Stimulated activated CD4-positive, alpha-beta T cell treated with anti-CD3 and anti-CD28 coated beads, Interleukin-4, amount 100 ng/mL, for 4 hours (primary cell): ENCODE data around the gene TBX10.
A peak's percentile ranks its signal among the peaks of the same experiment; 100 is the strongest.
"Not testable (repeated sequence)": the region's sequence is repeated elsewhere in the genome, so short reads cannot be mapped to it uniquely, and the experiment has no call there.

Experiments used
- DNase-seq, 2 experiments: peaks; one replicate each; pipeline ENCODE4 v3.0.0-alpha.2; 2020

Gene TBX10

DNA sequence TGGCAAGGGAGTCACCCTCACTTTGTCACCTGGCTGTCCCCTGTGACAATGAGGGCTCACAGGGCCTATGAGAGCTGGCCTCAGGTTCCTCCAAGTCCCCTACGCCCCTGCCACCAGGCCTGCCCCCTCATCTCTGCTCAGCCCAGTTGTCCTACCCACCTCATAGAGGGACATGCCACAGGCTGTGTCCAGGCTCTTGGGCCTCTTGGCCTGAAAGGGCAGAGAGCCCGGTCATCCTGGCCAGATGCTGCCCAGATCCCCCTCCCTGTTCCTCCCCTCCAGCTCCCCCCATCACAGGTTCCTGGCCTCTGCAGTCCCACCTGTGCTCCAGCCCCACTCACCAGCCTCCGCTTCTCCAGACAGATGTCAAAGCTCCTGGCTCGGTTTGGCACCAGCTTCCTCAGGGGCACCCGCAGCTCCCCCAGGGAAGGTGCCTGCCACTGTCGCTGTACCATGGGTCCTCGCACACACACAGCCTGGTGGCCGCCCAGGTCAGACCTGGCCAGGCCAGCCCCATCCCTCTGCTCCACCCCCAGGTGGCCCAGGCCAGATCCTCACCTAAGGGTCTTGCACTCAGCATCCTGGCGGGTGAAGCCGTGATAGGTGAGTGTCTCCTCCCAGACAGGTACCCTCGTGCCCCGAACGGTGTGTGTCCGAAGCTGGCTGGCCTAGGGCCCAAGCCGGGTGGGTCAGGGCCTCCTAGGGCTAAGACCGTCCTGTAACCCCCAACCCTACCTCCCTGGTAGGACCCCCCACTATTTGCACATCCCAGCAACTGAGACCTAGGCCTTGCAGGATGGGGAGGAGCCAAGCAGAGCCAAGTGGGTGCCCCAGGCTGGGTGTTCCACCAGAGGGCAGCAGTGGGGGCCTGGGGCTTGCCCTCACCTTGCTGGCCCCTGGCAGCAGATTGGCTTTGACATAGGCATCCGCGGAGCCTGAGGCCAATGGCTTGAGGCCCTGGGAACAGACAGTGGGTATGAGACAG lies 24.5 kb downstream of the TBX10 start:
- DNase-seq = peak; percentile 26 to 58

DNA sequence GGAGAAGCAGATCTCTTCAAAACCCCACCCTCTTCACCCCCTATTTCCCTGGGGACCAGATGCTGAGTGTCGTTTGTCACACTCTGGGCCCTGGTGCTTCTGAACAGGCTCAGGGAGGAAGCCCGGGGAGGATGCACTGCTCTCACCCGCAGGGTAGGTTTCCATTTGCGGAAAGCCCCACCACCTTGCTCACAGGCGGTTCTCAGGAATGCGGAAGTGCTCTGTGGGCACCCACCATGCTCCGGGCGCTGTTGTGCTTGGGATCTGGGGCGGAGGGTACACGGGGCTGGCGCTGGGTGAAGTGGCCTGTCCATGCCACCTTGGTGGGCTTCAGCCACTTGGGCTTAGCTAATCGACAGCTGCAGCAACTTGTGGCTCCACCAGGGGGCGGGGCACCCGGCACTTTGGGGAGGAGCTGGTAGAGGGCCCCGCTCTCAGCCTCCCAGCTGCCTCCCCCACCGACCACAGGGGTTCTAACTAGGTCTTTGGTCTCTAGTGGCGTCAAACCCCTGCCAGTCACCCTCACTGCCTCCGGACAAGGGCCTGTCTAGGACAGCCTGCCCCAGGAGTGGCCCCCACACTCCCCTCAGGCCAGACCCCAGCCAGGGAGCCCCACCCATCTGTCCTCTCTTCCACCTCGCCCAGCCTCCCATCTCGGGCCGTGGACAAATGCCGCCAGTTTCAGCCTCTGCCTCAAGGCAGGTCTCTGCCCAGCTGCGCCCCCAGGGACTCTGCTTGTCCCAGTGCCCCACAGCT lies 25.4 kb downstream of the TBX10 start:
- peak; percentile 67 to 85 for DNase-seq

DNA sequence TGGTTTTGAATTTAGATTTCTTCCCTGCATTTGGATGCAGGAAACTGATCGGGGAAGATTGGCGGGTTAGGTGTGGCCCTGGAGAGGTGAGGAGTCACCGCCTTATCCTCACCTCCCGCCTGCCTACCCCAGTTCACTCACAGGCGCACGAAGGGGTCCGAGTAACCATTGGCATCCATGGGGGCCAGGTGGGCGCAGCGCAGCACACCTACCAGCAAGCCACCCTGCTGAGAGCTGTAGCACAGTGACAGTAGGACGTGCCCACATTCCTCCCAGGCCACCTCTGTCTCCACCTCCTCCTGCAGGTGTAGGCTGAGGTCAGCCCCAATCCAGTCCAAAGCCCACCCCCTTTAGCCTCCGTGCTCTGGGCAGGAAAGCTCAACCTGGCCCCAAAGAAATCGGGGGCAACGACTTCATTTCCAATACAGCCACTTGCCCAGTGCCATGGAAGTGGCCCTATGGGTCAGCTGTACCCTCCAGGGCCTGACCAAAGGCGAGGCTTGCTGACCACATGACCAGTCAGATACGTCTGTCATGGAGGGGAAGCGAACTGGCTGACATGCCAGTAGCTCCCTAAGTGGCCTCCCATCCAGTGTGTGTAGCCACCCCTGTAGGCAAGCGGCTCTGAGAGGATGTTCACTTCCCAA lies 26.1 kb downstream of the TBX10 start:
- no peak for DNase-seq

DNA sequence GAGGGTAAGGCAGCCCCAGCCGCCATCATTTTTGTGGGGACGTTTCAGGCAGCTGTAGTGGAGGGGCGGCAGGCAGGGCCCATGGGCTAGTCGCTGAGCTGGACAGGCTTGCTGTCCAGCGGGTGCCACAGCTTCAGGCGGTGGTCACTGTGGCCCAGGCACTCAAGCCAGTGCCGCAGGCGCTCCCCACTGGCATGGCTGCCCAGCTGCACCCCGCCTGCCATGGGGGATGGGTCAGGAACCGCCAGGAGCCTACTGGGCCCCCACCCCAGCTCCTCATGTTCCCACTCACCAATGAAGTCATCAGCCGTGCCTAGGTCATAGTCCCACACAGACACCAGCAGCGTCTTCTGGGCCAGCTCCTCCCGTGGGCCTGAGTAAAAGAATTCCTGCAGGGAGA lies 26.8 kb downstream of the TBX10 start:
- no peak for DNase-seq

DNA sequence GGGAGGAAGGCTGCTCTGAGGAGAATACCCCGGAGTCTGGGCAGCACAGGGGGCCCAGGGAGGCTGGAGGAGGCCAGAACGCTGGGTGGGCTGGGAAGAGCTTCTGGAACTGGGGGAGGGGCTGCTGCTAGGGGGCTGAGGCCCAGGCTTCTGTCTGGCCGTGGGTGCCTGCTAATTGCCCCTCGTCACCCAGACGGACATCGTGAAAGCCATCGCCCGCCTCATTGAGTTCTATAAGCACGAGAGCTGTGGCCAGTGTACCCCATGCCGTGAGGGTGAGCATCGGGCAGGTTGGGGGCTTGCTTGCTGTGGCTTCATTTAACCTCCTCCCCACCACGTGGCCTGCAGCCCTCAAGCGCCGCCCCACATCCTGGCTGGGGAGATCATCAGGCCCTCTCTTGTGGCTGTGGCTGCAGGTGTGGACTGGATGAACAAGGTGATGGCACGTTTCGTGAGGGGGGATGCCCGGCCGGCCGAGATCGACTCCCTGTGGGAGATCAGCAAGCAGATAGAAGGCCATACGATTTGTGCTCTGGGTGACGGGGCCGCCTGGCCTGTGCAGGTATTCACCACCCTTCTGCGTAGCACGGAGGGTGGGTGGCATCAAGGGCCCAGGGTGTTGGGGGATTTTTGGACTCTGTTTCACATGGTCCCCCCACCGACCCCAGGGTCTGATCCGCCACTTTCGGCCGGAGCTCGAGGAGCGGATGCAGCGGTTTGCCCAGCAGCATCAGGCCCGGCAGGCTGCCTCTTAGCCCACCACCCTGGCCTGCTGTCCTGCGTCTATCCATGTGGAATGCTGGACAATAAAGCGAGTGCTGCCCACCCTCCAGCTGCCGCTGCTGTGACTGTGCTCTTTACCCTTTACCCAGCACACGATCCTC lies 27.6 kb downstream of the TBX10 start:
- no peak for DNase-seq

DNA sequence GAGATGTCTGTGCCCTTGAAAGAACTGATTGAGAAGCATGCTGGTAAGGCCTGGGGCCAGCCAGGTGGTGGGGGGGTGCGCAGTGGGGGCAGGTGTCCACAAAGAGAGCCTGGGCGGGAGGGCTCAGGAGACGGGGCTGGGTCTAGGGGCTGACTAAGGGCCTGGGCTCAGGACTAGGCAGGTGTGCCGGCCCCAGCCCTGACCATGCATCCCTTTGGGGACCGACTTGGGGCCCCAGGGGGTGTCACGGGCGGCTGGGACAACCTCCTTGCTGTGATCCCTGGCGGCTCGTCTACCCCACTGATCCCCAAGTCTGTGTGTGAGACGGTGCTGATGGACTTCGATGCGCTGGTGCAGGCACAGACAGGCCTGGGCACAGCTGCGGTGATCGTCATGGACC lies 28.4 kb downstream of the TBX10 start:
- no peak for DNase-seq

DNA sequence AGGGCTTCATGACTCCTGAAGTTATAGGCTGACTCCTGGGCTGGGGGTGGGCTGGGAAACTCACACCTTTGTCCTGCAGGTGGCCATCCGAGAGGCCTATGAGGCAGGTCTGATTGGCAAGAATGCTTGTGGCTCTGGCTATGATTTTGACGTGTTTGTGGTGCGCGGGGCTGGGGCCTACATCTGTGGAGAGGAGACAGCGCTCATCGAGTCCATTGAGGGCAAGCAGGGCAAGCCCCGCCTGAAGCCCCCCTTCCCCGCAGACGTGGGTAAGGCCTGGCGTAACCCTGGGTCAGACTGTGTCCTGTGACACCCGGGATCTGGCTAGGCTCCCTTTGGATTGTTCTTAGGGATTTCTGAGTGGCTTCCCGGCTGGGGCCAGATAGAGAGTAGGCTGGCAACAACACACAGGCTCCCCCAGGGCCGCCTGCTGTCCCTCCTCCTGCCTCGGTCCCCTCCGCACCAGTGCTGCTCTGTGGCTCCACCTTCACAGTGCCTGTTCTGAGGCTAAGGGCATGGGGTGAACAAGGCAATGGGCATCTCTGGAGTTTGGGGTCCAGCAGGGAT lies 29.2 kb downstream of the TBX10 start:
- DNase-seq = no peak

DNA sequence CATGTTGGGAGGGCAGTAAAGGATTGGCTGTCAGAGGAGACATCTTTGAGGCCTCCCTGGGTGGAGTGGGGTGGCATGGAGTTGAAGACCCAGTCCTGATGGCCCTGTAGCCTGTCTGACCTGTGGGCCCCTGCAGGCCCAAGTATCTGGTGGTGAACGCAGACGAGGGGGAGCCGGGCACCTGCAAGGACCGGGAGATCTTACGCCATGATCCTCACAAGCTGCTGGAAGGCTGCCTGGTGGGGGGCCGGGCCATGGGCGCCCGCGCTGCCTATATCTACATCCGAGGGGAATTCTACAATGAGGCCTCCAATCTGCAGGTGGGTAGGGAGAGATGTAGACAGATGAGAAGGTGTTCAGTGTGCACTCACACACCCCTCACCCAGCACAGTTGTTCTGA lies 30.2 kb downstream of the TBX10 start:
- DNase-seq = no peak

DNA sequence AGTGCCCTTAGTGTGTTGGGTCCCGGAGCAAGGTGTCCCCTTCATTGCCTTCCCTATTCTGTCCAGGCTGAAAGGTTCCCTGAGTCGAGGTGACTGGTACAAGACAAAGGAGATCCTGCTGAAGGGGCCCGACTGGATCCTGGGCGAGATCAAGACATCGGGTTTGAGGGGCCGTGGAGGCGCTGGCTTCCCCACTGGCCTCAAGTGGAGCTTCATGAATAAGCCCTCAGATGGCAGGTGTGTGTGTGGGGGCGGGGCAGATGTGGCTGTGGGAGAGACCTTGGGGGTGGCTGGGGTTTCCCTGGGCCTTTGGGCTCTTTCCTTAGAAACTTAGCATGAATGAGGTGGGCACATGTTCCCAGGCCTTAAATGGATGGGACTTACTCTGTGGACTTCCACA lies 31.1 kb downstream of the TBX10 start:
- no peak for DNase-seq

DNA sequence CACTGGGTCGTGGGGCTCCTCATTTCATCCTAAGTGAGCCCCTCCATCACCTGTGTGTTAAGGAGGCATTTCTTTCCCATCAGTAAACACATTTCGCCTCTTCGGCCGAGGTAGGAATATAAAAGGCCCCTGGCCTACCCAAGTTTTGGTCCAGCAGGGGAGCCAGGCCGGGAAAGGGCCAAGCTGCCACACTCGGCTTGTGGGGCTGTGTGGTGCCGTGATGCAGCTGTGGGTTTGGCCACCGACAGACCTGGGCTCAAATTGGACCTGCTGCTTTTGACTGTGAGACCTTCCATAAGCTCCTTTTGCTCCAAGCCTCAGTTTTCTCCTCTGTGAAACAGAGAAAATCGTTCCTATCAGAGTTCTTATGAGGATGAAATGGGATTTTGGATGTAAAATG lies 32.1 kb downstream of the TBX10 start:
- no peak for DNase-seq

DNA sequence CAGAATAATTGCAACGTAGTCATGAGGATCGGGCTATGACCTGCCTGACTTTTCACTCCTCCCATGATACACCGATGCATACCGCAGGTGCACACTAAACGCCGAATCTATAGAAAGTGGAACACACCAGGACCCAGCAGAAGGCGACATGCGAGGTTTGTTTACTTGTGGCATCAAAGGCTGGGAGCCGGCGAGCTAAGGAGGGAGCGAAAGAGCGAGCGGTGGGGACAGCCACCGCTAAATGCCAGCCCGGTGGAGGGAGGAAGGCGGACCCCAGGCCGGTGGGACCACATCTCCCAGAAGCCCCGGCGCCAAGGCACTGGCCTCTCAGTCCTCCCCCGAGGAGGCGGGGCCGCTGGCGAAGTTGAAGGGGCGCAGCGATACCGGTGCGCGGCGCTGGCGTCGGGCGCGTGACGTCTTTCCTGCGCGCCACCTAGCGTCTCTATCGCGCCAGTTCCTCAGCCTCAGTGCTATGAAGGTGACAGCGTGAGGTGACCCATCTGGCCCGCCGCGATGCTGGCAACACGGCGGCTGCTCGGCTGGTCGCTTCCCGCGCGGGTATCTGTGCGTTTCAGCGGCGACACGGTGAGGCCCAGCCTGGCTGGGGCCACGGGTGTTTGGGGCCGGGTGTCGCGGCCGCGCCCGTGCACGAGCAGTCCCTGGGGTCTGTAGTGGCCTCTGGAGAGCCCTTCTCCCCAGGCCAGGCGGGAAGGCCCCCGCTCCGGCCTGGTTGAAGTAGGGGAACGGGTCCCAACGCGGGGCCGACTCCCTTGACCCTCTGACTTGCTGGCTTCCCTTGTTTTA lies 32.9 kb downstream of the TBX10 start, which contains the start of gene NDUFV1:
TSS of gene NDUFV1 (plus strand) at position 445 of the 804 bp plus-strand sequence. CDS start at position 514, 69 bp downstream.
- peak; percentile 95 to 97 for DNase-seq

DNA sequence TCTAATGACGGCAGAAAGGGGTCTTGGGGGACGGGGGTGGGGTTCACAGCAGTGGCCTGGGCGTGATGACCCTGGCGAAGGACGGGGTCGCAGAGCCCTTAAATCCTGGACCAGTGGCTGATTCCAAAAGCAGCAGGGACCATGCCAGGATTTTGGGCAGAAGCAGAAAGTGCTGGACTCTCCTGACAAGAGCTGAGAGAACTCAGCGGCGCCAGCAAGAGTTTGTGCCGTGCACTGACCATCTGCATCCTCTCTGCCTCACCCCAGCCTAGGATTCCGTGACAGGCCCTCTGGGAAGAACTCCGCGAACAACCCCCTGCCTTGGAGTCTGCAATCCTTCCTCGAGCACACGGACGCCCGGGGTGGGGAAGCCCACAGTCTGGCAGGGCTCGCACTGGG lies 33.5 kb downstream of the TBX10 start:
- no peak for DNase-seq

DNA sequence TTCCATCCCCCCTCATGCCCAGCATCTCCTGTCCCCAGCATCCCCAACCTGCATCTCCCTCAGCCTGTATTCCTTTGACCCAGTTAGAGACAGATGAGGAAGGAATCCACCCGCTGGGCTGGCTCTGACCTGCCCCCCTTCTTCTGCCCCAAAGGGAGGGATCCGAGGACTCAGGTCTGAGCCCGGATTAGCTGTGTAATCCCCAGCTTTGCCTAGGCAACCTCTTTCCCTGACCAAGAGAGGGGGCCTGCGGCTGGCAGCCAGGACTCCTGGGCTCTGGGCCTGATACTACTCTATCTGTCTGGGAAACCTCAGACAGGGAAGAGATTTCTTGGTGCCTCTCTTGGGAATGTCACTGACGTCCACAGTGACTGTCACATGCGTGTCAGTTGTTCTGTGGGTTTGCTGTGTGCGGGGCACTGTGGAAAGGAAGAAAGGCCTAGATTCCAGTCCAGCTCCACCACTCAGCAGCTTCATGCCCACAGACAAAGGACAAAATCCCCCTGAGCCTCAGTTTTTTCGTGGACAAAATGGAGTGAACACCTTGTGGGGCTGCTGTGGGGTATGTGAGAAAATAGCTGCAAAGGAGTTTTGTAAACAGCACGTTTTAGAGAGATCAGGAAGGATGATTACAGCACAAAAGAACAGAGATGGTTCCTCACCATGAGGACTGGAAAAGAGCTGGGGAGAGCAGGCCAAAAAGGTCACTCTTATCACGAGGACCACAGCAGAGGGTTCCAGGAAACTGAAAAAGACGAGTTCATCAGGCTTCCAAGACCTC lies 34.1 kb downstream of the TBX10 start:
- DNase-seq = no peak

DNA sequence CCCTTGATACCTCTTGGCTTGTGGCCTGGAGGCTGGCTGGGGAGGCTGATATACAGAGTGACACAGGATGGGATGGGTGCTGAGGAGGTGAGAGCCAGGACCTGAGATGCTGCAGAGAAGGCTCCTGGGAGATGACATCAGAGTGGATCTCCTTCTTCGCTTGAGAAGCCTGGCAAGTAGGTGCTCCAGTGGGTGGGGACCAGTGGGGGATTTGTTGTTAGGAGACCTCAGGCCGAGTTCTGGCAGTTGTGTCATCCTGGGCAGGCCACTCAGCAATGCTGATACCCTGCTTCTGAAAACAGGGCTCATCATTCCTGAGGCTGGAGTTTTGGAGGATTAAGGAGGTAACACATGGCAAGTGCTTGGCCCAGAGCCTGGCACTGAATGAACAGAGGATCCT lies 34.7 kb downstream of the TBX10 start:
- no peak for DNase-seq

DNA sequence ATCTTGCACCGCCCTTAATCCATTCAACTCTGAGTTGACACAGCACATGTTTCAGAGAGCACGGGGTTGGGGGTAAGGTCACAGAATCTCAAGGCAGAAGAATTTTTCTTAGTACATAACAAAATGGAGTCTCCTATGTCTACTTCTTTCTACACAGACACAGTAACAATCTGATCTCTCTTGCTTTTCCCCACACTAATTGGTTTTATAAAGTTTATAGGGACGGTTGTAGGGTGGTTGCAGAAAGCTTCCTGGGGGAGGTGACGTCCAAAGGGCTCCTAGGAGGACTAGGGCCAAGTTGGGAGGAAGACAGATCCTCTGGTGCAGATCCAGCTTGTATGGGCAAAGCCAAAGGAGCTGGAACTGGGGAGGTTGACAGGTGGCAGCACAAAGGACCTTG lies 35.4 kb downstream of the TBX10 start:
- not testable (repeated sequence) for DNase-seq

DNA sequence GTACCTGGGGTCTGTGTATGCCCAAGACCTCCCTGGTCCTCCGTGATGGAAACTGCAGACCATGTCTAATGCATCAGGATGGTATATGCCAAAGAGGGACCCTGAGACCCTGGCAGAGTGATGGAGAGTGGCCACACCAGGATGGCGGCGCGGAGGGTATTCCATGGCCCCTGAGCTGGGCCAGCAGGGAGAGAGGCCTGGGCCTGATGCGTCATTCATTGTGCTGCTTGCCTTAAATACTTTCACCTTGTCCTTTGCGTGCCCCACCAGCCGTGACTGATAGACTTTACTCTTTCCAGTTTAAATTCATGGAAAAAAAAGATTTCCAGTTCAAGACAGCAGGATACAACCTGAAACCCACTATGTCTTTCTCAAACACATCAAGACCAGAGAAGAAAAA lies 38.5 kb downstream of the TBX10 start:
- DNase-seq = no peak

DNA sequence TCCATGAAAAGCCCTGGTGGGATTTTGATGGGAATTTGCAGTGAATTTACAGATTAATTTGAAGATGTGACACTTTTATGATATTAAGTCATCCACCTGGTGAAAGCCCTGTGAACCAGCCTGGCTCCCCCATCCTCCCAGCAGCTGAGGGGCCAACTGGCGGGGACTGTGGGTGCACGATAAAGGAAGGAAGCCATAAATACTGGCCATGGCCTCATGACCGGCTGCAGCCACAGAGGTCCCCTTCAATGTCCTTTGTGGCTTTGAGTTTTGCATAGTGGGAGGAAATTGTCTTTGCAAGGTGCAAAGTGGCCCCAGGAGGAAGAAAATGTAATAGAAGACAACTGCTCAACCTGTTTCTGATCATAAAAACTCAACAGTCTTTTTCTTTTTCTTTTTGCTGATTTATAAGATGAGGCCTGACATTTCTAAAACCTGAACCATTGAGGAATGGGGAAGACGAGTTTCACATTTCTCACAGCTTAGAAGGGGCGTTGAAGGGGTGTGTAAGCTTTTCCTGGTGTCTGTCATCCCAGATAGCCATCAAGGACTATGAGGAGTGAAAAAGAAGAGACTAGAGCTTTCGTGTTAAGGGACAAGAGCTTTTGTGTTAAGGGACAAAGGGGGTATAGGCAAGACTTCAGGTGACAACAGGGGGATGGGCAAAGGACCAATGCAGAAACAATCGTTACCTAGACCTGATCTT lies 39.1 kb downstream of the TBX10 start:
- DNase-seq = no peak

DNA sequence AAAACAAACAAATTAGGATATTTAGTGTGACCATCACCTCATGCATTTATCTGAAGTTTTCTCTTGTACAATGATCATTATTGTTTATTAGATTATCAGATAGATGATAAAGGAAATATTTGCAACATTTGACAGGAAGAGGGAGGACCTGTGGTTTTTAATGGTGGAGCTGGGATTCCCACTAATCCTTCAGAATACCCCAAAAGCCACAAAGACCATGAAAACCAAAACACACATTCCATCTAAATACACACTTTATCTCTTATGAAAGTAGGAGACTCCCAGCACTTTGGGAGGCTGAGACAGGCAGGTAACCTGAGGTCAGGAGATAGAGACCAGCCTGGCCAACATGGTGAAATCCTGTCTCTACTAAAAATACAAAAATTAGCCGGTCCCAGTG lies 40.4 kb downstream of the TBX10 start:
- DNase-seq = no peak

DNA sequence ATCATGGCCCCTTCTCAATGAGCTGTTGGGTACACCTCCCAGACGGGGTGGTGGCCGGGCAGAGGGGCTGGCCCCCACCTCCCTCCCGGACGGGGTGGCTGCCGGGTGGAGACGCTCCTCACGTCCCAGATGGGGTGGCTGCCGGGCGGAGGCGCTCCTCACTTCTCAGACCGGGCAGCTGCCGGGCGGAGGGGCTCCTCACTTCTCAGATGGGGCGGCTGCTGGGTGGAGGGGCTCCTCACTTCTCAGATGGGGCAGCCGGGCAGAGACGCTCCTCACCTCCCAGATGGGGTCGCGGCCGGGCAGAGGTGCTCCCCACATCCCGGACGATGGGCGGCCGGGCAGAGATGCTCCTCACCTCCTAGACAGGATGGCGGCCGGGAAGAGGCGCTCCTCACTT lies 41.6 kb downstream of the TBX10 start:
- not testable (repeated sequence) for DNase-seq

DNA sequence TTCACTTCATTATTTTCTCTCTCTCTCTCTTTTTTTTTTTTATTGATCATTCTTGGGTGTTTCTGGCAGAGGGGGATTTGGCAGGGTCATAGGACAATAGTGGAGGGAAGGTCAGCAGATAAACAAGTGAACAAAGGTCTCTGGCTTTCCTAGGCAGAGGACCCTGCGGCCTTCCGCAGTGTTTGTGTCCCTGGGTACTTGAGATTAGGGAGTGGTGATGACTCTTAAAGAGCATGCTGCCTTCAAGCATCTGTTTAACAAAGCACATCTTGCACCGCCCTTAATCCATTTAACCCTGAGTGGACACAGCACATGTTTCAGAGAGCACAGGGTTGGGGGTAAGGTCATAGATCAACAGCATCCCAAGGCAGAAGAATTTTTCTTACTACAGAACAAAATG lies 42.1 kb downstream of the TBX10 start:
- DNase-seq = not testable (repeated sequence)
